Esophagus mucosa (tissue), 1 donor: ENCODE measurements around the gene FOXA3. TPM values are rescaled to one million over a fixed set of nuclear protein-coding genes. Genes with fewer than 3 reads are reported as not detected.

Source experiments
- total RNA-seq: library from RNA; stranded (reverse); gene quantifications from one replicate; pipeline ENCODE4 v1.2.4, GENCODE V29; 2023
- donor health status: DM: yes; HTN: yes; CAD: no.

Gene FOXA3
- total RNA-seq, 1 donor from 2014 or later = not detected

Other genes with a start within 250 kb of the FOXA3 start
- 85.4 TPM for gene EML2, start 224.9 kb upstream of the FOXA3 start, total RNA-seq
- 0.16 TPM for gene GIPR, start 196.1 kb upstream of the FOXA3 start, total RNA-seq
- 387 TPM for gene SNRPD2, start 172.4 kb upstream of the FOXA3 start, total RNA-seq
- gene QPCTL, start 171.7 kb upstream of the FOXA3 start, total RNA-seq = 5.7 TPM
- 30.3 TPM for gene FBXO46, start 133.4 kb upstream of the FOXA3 start, total RNA-seq
- not detected for gene MEIOSIN, start 130.9 kb upstream of the FOXA3 start, total RNA-seq
- 8.8 TPM for gene SIX5, start 95.1 kb upstream of the FOXA3 start, total RNA-seq
- 15.5 TPM for gene DMPK, start 81.8 kb upstream of the FOXA3 start, total RNA-seq
- gene DMWD, start 71.5 kb upstream of the FOXA3 start, total RNA-seq = 17.4 TPM
- 0.12 TPM for gene RSPH6A, start 49.0 kb upstream of the FOXA3 start, total RNA-seq
- gene SYMPK, start 1.2 kb upstream of the FOXA3 start, total RNA-seq = 42.9 TPM
- gene IRF2BP1, start 21.8 kb downstream of the FOXA3 start, total RNA-seq = 10.0 TPM
- 3.7 TPM for gene MYPOP, start 38.3 kb downstream of the FOXA3 start, total RNA-seq
- gene NANOS2, start 50.5 kb downstream of the FOXA3 start, total RNA-seq = not detected
- 0.40 TPM for gene NOVA2, start 109.5 kb downstream of the FOXA3 start, total RNA-seq
- 9.1 TPM for gene CCDC61, start 131.1 kb downstream of the FOXA3 start, total RNA-seq
- gene PGLYRP1, start 158.7 kb downstream of the FOXA3 start, total RNA-seq = not detected
- 0.24 TPM for gene IGFL4, start 176.7 kb downstream of the FOXA3 start, total RNA-seq